NCI-H526 treated with DMSO at 0.1 percent for 48 hours (cell line): ENCODE data around the gene TRAF7.

Experiments
- DNase-seq: peaks from one replicate; lab custom pipeline; 2025; lab: John Stamatoyannopoulos, UW

TRAF7 gene

GRCh38 chr16:2216330-2216729, 60.7 kb downstream of the TRAF7 start:
- DNase-seq, result no peak

GRCh38 chr16:2223221-2223941, 67.8 kb downstream of the TRAF7 start, which contains the start of gene E4F1:
E4F1 (plus strand) TSS chr16:2223591; CDS start chr16:2223614, 23 bp downstream.
- DNase-seq, result peak; percentile 94

GRCh38 chr16:2223942-2224486, 68.4 kb downstream of the TRAF7 start:
- no peak for DNase-seq

GRCh38 chr16:2226245-2226793, 70.7 kb downstream of the TRAF7 start:
- no peak for DNase-seq

GRCh38 chr16:2226918-2227317, 71.3 kb downstream of the TRAF7 start:
- DNase-seq, result no peak
